HepG2 (cell line): ENCODE results near the gene TFPI2. TPM values are rescaled to one million over a fixed set of nuclear protein-coding genes. Genes with fewer than 3 reads are reported as not detected.
A peak's percentile ranks its signal among the peaks of the same experiment; 100 is the strongest.

Experiments
- ATAC-seq: fragments of 200-7000 bp; cut with Tn5 transposase; 3 replicates; pipeline ENCODE4 v1.9.1; 2020; ENCODE audit warnings: mild to moderate bottlenecking, moderate library complexity
- BruUV-seq: library from RNA; stranded (reverse); fragments of 400-500 nt; replicated peaks from 2 replicates; lab custom pipeline; 2021; lab: Mats Ljungman, UMichigan
- CTCF ChIA-PET: fragments of 300-600 bp; formaldehyde crosslinking; extraction: SDS; loops from one replicate; lab custom pipeline; 2021; ENCODE audit warnings: low total read pairs, inconsistent platforms, low intra/inter-chr PET ratio; lab: Yijun Ruan, JAX
- POLR2A ChIA-PET: fragments of 350-600 bp; sonication (Branson Sonifier 250); formaldehyde crosslinking; loops from one replicate; lab custom pipeline; 2020; ENCODE audit warnings: antibody characterized with exemption, inconsistent platforms; lab: Yijun Ruan, JAX
- DNase-seq: peaks from one replicate; pipeline ENCODE4 v3.0.0-alpha.2; 2015; ENCODE audit warnings: low spot score
- FAIRE-seq: peaks from 3 replicates; lab custom pipeline; 2011; peaks lifted over from hg19 to GRCh38; lab: Jason Lieb, UNC
- H2AFZ ChIP-seq: one replicate; pipeline ENCODE4 v1.6.1; 2011; ENCODE audit warnings: low read length, inconsistent platforms
- H3K27ac ChIP-seq: fragments of 300-600 bp; 3 replicates; pipeline ENCODE4 v1.8.0; 2011; ENCODE audit warnings: mixed run types, mild to moderate bottlenecking, mixed read lengths, low read length, inconsistent platforms; ENCODE audit not compliant: insufficient read depth; ENCODE audit errors: extremely low read length
- H3K27me3 ChIP-seq, 2 experiments: fragments of 200-600 bp in 1 of 2; 2 replicates in 1 of 2; 3 replicates in 1 of 2; pipeline versions ENCODE4 v1.6.0 to v1.8.0; 2011; ENCODE audit warnings: low read length in 2 of 2, mild to moderate bottlenecking in 2 of 2, moderate library complexity in 2 of 2, inconsistent platforms in 1 of 2; ENCODE audit not compliant: insufficient read depth in 2 of 2, control insufficient read depth in 1 of 2
- H3K36me3 ChIP-seq, 2 experiments: fragments of 200-600 bp in 1 of 2; replicated peaks in 1 of 2; 2 replicates in 1 of 2; 3 replicates in 1 of 2; pipeline versions ENCODE4 v1.5.1 to v1.8.0; 2011; ENCODE audit warnings: low read length in 2 of 2, inconsistent platforms in 1 of 2; ENCODE audit not compliant: insufficient read depth in 2 of 2, control insufficient read depth in 1 of 2
- H3K4me1 ChIP-seq: 2 replicates; pipeline ENCODE4 v1.5.1; 2012; ENCODE audit warnings: low read length, inconsistent platforms; ENCODE audit not compliant: insufficient read depth
- H3K4me2 ChIP-seq: 2 replicates; pipeline ENCODE4 v1.6.0; 2011; ENCODE audit warnings: low read depth, low read length, inconsistent platforms
- H3K4me3 ChIP-seq, 3 experiments: fragments of 200-600 bp in 1 of 3; sonication (generic), shearing (Covaris generic) in 1 of 3; replicated peaks in 1 of 3; 2 replicates each; pipeline ENCODE4 v1.5.1; 2011 to 2016; ENCODE audit warnings: low read length in 3 of 3, inconsistent platforms in 2 of 3, low read depth in 2 of 3, mild to moderate bottlenecking in 2 of 3, control low read depth in 1 of 3, mixed read lengths in 1 of 3; ENCODE audit not compliant: insufficient read depth in 1 of 3
- H3K79me2 ChIP-seq: one replicate; pipeline ENCODE4 v1.6.1; 2011; ENCODE audit warnings: low read length, inconsistent platforms; ENCODE audit not compliant: insufficient read depth
- H3K9ac ChIP-seq: 2 replicates; pipeline ENCODE4 v1.6.0; 2011; ENCODE audit warnings: mild to moderate bottlenecking, low read depth, low read length, inconsistent platforms; ENCODE audit not compliant: insufficient read depth
- H3K9me3 ChIP-seq: 2 replicates; pipeline ENCODE4 v1.5.1; 2012; ENCODE audit warnings: mild to moderate bottlenecking, low read length
- H4K20me1 ChIP-seq: 2 replicates; pipeline ENCODE4 v1.6.0; 2011; ENCODE audit warnings: inconsistent platforms, mild to moderate bottlenecking, low read length, moderate library complexity; ENCODE audit not compliant: insufficient read depth
- CEBPB ChIP-seq: IDR thresholded peaks from 2 replicates; pipeline ENCODE4 v1.6.1; 2011; ENCODE audit warnings: low read depth, low read length, improper control_type of control experiment, borderline replicate concordance
- ELF4 ChIP-seq: sonication (generic); formaldehyde crosslinking; IDR thresholded peaks from 2 replicates; pipeline ENCODE4 v1.5.0; 2020; ENCODE audit warnings: missing genetic modification reagents, mild to moderate bottlenecking, moderate library complexity, borderline replicate concordance
- KDM1A ChIP-seq: IDR thresholded peaks from 2 replicates; pipeline ENCODE4 v1.6.1; 2016; ENCODE audit warnings: missing compliant biosample characterization
- MBNL3 ChIP-seq: fragments of 250-450 bp; sonication (Bioruptor Pico); conservative IDR thresholded peaks from 2 replicates; pipeline ENCODE4 v1.8.0; 2022; ENCODE audit warnings: mild to moderate bottlenecking, inconsistent platforms
- PHF20 ChIP-seq: sonication (generic); formaldehyde crosslinking; IDR thresholded peaks from 2 replicates; pipeline ENCODE4 v1.5.0; 2020; ENCODE audit warnings: mild to moderate bottlenecking, missing genetic modification reagents
- ZBTB1 ChIP-seq: sonication (generic); formaldehyde crosslinking; IDR thresholded peaks from 2 replicates; pipeline ENCODE4 v1.4.0; 2020; ENCODE audit warnings: missing genetic modification reagents, borderline replicate concordance
- ZBTB7B ChIP-seq: sonication (generic); formaldehyde crosslinking; IDR thresholded peaks from 2 replicates; pipeline ENCODE4 v1.4.0; 2020; ENCODE audit warnings: missing genetic modification reagents
- ZNF264 ChIP-seq: sonication (generic); formaldehyde crosslinking; IDR thresholded peaks from 2 replicates; pipeline ENCODE4 v1.4.0; 2020; ENCODE audit warnings: missing genetic modification reagents
- WGBS: methylation state at CpG from one replicate; pipeline ENCODE4 v1.1.6; 2017; ENCODE audit warnings: low lambda C conversion rate; 5-methylcytosine and 5-hydroxymethylcytosine counted together
- in situ Hi-C: cut with HindIII; loops from 2 replicates; pipeline ENCODE4 v1.10.0; 2017; ENCODE audit warnings: low pct_unique_long_range_greater_than_20kb; ENCODE audit not compliant: extremely low pct_ligation_motif_present
- intact Hi-C: fragments of 100-400 bp; cut with micrococcal nuclease; formaldehyde crosslinking; loops from one replicate; pipeline ENCODE4 v1.10.0; 2022; ENCODE audit not compliant: unreplicated experiment
- polyA plus RNA-seq, 8 experiments: library from polyadenylated mRNA; depleted of rRNA in 3 of 8; stranded (reverse) in 7 of 8; unstranded in 1 of 8; fragments of >200 nt; fragmentation: Illumina TruSeq in 4 of 8; extraction: Trizol in 4 of 8; gene quantifications; 2 replicates each; pipeline versions ENCODE4 v1.2.1 to v1.2.3, GENCODE V29; 2011 to 2016; ENCODE audit warnings: low read depth in 4 of 8, missing spikeins in 1 of 8, mixed read lengths in 1 of 8; ENCODE audit not compliant: insufficient read depth in 1 of 8
- total RNA-seq, 5 experiments: library from RNA; depleted of rRNA; stranded (reverse); fragments of >200 nt; fragmentation: Illumina TruSeq; extraction: Trizol; gene quantifications; 2 replicates each; pipeline ENCODE4 v1.2.3, GENCODE V29; 2016; ENCODE audit warnings: low read depth in 1 of 5

The TFPI2 gene
- total and polyA plus RNA-seq, 2 of the 13 experiments (the other 11 are each of a cell fraction or from before 2014, with no cell fraction given): 0.16 to 0.22 TPM

- Histone ChIP-seq H3K27me3 (no peaks in the 10 kb centered on the region), H3K79me2 (no peaks in the 10 kb centered on the region), H3K9me3 (no peaks in the 10 kb centered on the region), H3K36me3 (no peaks in the 10 kb centered on the region), H4K20me1 (no peaks in the 10 kb centered on the region), H2AFZ (no peak overlapping the region), H3K27ac (no peak overlapping the region), H3K4me1 (no peaks in the 10 kb centered on the region), H3K9ac (no peak overlapping the region), H3K4me2 (no peak overlapping the region), H3K4me3 (no peak overlapping the region)
- intact Hi-C loops: no loop called here
- TF ChIP-seq ZBTB1: no peak
- TF ChIP-seq CEBPB: 0 out of 2 replicates have a peak, but pooled peaks have one; percentile 26
- WGBS: 46% methylated on average over 2 of the region's 2 CpGs
- in situ Hi-C loops: no loop called here
- BruUV-seq: no TSS peak
- no peak for DNase-seq
- no peak for ATAC-seq
- CTCF ChIA-PET: no interaction called here
- FAIRE-seq: no peak
- POLR2A ChIA-PET: no interaction called here
These were observed 27.9 kb downstream of the TFPI2 start for GRCh38 chr7:93862651-93863050.

- no peak overlapping the region for H2AFZ ChIP-seq
- H3K27ac ChIP-seq: no peak overlapping the region
- FAIRE-seq (no peak), DNase-seq (no peak), ATAC-seq (no peak)
- H3K9ac ChIP-seq: no peak overlapping the region
- H3K27me3 ChIP-seq: no peaks in the 10 kb centered on the region
- H3K9me3 ChIP-seq: no peaks in the 10 kb centered on the region
- TF ChIP-seq MBNL3: no peak
- no peak for TF ChIP-seq PHF20 (CRISPR knock-in tag)
- no peak for TF ChIP-seq ZBTB7B (CRISPR knock-in tag)
- no peak for TF ChIP-seq ZNF264
- TF ChIP-seq KDM1A (CRISPR knock-in tag): no peak
- TF ChIP-seq ELF4 (CRISPR knock-in tag): no peak
- no TSS peak for BruUV-seq
- in situ Hi-C loops: no loop called here
- intact Hi-C loops: no loop called here
- CTCF ChIA-PET: no interaction called here
- 3% methylated on average over 4 of the region's 4 CpGs for WGBS
- H3K4me2 ChIP-seq: no peak overlapping the region
- H3K79me2 ChIP-seq: no peaks in the 10 kb centered on the region
- POLR2A ChIA-PET: no interaction called here
- no peaks in the 10 kb centered on the region for H4K20me1 ChIP-seq
- H3K36me3 ChIP-seq: no peaks in the 10 kb centered on the region
- no peaks in the 10 kb centered on the region for H3K4me1 ChIP-seq
- no peak overlapping the region for H3K4me3 ChIP-seq
These were observed 29.1 kb downstream of the TFPI2 start for GRCh38 chr7:93861325-93861949.
